Amygdala (tissue), 56 donors: ENCODE measurements around the gene LRP5.

Experiments used
- DNase-seq, 56 donors: peaks; one replicate each; lab custom pipeline; 2025; lab: John Stamatoyannopoulos, UW

LRP5 gene

DNA sequence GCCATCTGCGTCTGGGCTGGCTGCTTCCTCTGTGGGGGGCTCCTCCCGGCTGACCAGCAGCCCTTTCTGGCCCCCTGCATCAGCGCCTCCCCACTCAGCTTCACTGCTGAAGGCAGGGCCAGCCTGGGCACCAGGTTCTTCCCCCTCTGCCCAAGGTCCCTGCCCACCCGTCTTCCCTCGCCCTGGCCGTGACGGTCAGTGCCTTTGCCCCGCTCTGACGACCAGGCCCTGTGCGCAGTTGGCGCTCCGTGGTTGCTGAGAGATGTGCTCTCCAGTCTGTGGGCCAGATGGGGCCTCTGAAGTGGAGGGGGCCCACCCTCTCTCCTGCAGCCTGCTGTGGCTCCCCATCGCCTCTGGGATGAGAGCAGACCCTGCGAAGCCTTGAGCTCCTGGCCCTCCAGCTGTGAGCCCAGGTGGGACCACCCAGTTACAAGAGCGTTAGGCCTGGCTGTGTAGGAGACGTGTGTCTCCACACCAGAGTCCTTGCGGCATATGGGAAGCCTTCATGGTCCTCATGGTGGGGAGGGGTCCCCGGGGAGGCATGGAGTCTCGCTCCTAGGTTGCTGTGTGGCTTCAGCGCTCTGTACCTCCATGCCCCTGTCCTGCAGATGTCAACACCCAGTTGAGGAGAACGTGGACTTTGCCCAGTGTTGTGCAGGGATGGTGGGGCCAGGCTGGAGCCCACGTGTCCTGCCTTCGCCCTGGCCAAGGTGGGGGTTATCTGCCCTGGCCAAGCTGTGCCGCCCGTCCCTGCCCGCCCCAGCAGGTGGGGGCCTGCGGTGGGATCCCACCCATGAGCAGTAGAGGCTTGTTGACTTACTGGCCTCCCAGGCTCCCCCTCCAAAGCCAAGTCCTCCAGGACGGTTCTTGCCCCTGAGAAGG is 14.2 kb downstream of the LRP5 start:
- no peak for DNase-seq

DNA sequence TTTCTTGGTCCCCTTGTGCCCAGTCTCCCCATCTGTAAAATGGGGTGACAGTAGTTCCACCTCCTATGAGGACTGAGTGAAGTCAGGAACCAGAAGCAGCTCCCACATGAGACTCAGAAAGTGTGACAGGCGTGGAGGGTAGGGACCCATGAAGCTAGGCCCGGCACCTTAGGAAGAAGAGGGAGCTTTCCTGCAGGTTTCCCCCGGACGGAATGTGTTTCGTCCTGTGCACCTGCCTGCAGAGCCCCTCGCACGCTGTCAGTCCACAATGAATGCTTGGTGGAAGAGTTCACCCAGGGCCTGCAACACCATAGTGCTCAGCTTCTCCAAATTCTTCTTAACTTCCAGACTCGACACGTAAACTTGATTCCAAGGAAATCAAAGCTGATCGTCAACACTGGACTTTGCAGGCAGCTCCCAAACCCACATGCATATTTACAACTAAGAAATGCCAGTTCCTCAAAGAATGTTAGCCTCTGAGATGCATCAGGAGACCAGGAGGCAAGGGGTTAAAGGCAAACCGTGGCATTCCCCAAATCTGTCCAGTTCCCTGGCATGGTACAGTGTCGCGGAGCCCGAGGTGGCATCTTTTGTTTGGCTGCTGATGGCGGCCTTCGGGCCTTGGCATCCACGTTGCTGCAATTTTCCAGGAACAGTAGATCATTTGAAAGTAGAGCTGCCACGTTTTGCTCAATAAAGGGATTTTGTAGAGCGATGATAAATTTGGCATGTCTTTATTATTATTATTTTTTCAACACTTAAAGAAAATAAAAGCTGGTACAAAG is 15.4 kb downstream of the LRP5 start:
- DNase-seq: peak in 3 of 56 donors; percentile 25 to 48 (median 36)

DNA sequence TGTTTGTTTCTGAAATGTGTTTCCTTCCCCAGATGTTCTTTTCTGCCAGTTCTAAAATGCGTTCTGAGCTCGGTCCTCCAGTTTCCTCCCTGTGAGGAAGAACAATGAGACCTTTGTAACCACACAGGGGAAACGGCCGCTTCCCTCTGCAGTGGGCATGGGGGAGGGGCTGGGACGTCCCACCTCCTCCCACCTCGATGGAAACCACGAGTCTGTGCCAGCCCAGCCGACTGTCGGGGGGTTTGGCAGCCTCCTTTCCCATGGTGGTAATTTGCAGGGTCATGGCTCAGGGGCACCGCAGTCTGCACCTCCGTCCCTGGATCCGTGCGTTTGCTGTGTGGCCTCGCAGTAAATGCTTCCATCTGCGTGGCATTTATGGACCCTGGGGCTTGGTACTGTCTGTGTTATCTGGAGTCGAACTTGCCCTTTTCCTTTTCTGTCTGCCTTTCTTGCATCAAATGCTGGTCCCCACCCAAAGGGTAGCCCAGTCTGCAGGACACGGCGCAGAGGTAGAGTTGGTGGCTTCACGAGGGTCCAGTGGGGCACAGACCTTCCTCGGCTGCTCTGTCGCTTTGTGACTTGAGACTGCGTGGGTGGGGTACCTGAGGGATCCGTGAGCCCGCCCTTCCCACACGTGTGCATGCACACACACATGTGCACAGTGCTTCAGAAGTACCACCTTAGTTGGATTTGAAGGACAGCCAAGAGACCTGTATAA is 16.1 kb downstream of the LRP5 start:
- DNase-seq: peak in 45 of 56 donors; percentile 9 to 77 (median 46)

DNA sequence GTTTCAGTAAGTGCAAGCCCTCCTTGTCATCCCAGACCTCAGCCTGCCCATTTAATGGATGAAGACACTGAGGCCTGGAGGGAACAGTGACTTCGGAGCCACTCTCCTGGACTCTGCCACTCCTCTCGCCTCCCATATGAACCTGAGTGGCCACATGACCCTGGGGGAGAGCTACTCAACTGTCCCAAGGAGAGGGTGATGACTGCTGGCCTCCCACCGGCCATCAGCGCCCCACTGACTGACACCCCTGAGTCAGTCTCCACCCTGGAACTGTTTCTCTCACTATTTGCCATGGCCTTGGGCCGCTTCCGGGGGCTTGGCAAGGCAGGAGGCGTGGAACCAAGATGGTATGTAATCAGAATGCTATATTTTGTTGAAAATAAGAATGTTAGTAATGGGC is 17.1 kb downstream of the LRP5 start:
- no peak for DNase-seq

DNA sequence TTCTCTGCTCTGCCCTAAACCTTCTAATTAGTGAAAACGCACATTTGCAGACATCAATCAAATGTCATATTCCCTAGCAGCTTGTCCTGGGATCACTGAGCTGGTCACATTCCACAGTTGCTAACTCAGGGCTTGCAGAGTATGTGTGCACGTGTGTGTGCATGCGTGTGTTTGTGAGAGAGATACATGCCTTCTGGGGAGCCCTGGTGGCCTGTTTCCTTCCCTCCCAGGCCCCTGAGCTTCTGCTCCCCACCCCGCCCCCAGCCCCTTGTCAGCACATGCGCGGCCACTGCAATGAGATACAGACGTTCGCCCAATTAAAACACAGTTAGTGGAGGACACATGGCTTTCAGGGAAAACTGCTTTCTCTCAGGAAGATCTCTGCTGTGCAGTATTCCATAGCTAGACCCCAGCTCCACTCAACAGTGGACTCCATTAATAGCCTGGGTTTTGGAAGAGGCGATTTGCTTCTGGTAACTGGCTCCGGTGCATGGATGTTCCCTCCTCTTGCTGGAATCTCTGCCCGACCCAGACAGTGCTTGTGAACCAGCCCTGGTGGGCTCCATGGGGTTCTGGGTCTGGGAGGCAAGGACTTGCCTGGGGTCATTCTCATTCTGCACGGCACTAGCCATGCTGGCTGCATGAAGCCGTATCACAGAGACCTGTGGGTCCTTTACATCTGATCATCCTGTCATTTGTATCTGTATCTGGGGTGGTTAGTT is 17.7 kb downstream of the LRP5 start:
- DNase-seq: no peak

DNA sequence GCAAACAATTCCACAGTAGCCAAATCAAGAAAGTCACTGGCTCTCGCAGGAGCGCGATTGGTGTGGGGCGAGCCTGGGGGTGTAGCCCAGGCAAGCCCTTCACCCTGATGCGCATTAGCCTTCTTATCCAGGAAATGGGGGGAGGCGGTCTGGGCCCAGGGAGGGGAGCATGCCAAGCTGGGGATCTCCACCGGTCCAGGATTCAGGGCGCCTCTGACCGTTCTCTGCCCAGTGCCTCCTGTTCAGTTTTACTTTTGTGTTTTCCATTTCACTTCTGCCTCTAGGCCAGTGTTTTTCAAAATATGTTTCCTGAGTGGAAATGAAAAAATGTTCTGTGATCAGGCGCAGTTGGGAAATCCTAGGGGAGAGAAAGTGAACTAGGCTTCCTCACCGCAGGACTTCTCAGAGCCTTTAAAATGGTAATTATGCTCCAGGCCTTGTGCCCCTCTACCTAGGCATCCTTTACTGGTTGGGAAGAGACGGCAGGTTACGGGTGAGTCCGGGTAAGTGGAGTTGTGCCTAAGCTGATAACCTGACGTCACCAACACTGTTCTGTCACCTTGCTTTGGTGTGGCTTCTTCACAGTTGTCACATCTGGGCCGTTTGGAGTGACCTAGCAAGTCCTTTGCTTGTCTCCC is 18.4 kb downstream of the LRP5 start:
- DNase-seq: no peak

DNA sequence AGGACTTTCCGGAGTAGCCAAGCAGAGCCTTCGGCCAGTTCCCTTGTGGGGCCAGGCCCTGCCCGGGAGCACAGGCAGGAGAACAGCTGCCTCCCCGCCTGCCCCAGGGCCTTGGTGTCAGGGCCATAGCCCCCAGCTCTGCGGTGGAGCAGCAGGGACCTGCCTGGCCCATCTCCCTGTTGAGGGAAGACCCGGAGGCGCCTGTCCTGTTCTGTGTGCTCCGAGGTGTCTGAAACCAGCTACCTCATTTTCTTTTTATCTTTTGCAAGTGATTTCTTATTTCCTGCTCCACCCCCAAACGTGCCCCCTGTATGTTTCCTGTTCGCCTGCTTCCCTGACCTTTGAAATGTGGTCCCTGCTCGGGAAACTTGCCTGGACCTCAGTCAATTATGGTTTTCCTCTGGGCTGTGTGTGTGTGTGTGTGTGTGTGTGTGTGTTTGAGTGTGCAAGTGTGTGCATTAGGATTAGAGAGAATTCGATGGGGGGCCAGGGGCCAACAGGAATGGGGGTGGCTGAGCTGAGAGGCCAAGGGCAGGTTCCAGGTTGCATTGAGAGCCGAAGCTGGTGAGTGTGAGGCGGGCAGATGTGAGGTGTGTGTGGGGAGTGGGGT is 19.1 kb downstream of the LRP5 start:
- DNase-seq: no peak

DNA sequence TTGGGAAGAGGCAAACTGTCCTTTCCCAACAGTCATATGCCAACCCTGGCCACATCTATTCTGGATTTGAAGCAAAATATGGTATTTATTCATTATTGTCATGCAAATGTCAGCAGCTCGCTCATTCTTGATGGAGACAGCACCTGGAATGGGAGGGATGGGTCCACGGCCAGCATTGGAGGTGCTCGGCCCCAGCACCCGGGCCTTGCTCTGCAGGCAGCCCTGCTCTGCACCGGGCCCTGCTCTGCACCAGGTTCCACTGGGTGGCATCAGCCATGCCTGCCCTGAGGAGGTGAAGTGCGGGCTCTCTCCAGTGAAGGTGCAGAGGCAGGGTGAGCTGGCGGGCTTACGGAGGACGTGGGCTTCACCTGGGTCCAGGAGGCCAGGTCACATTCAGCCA is 19.8 kb downstream of the LRP5 start:
- no peak for DNase-seq

DNA sequence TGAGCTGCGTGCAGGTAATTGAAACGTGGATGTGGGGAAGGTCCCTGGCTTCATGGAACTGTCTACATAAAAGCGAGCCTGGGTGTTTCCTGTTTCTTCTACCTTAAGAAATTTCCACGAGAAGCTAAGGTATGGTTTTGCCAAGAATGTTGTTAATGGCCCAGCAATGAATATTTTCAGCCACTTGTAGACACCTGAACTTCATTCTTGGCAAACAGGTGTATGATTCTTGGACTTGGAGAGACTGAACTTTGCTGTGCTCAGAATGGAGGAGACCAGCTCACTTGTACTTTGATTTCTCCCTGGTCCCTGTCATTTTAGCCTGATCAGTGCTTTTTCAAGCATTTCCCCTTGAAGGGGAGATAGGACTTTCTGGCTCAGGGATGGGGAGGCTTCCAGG is 20.8 kb downstream of the LRP5 start:
- DNase-seq: no peak

DNA sequence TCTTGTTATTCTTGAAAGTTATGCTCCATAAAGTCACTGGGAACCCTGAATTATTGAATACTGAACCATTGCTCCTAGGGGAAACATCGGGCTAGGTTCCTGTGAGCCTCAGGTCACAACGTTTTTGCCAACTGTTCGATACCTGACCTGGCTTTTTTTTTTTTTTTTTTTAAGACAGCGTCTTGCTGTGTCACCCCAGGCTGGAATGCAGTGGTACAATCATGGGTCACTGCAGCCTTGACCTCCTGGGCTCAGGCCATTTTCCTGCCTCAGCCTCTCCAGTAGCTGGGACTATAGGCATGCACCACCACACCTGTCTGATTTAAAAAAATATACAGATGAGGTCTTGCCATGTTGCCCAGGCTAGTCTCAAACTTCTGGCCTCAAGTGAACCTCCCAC is 22.5 kb downstream of the LRP5 start:
- DNase-seq: no peak

DNA sequence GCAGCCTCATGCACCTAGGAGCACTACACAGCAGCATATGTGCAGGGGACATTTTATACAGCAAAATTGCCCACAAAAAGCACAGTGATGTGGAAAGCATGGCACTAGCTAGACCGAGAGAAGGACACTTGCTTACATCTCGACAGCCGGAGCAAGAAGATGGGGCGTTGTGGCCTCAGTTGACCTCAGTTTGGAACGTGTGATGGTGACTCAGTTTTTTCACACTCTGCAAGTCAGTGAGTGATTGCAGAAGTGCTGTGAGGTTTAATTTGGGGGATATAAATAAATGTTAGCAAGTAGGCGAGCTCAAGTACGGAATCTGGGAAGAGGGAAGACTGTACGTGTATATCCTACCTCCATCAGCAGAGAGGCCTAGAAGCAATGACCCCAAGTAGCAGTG is 23.3 kb downstream of the LRP5 start:
- peak in 10 of 56 donors; percentile 15 to 59 (median 32) for DNase-seq

DNA sequence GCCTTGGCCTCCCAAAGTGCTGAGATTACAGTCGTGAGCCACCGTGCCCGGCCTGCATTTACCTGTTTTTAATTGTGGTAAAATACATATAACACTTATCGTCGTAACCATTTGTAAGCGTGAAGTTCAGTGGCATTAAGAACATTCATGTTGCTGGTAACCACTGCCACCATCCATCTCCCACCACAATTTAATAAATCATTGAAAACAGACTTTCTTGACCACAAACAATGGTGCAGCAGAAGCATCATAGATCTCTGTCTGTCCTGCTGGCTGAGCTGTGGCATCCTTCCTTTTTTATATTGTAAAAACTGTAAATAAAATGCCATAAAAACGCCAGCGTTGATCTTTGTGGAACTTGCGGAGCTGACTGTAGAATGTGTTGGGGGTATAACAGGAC is 24.3 kb downstream of the LRP5 start:
- no peak for DNase-seq

DNA sequence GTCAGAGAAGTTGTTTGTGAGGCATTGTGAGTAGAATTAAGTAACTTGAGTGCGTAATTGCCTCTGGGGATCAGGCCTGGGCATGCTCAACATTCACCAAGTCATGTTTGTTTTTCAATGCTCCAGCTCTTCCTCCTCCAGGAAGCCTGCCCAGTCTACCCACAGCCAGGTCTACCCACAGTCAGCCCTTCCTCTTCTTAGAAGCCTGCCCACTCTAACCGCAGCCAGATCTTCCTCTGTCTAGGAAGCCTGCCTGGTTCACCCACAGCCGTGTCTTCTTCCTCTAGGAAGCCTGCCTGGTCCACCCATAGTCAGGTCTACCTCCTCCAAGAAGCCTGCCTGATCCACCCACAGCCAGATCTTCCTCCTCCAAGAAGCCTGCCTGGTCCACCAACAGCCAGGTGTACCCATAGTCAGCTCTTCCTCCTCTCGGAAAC is 25.0 kb downstream of the LRP5 start:
- no peak for DNase-seq

DNA sequence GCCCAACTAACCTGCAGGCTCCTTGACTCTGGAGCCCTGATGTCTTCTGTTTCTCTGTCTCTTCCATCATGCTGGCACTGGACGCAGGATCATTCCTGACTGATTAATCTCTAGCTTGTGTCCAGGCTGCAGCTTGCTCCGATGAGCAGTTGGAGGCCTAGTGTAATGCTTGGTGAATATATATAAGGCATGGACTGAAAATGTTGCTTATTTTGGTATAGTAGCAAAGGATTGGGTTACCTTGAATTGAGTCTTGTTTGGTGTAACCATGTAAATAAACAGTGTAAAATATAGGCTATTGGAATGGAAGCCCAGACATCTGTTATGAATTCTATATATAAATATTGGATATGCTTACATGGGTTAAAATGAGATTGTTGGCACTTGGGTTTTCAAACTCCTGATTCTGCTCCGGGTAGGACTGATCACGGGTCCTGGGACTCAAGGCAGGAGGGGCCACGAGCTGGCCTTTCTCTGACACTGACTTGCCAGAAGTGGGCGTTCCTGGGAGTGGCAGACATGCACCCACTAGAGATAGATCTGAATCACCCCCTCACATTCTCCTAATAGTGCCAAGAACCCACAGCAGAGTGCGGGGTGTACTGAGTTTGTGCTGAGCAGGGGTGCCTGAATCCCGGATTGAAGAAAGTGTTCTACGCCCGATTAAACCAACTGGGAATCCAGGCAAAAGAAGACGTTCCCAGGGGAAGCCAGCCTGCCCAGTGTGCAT is 25.8 kb downstream of the LRP5 start:
- peak in 4 of 56 donors; percentile 11 to 22 (median 18) for DNase-seq

DNA sequence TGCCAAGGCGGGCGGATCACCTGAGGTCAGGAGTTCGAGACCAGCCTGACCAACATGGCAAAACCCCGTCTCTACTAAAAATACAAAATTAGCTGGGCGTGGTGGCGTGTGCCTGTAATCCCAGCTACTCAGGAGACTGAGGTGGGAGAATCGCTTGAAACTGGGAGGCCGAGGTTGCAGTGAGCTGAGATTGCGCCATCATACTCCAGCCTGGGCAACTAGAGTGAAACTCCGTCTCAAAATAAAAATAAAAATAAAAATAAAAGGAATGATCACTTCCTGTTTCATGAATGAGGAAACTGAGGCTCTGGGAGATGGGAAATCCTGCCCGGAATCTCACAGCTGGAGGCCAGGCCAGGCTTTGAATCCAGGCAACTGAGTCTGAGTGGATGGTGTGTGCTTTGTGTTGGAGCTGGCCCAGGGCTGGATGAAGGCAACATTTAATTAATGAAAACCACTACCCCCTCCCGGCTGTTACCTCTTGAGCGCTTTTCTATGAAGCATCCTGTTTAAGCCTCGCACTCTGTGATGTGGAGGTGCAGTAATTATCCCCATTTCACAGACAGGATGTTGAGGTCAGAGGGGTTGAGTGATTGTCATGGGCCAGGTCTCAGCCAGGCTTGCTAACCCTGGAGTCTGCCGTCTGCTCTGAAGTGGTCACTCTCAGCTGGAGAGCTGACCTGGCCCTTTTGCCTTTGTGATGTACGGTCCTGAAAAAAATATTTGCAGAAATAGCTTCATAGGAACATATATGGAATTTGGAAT is 27.8 kb downstream of the LRP5 start:
- no peak for DNase-seq

DNA sequence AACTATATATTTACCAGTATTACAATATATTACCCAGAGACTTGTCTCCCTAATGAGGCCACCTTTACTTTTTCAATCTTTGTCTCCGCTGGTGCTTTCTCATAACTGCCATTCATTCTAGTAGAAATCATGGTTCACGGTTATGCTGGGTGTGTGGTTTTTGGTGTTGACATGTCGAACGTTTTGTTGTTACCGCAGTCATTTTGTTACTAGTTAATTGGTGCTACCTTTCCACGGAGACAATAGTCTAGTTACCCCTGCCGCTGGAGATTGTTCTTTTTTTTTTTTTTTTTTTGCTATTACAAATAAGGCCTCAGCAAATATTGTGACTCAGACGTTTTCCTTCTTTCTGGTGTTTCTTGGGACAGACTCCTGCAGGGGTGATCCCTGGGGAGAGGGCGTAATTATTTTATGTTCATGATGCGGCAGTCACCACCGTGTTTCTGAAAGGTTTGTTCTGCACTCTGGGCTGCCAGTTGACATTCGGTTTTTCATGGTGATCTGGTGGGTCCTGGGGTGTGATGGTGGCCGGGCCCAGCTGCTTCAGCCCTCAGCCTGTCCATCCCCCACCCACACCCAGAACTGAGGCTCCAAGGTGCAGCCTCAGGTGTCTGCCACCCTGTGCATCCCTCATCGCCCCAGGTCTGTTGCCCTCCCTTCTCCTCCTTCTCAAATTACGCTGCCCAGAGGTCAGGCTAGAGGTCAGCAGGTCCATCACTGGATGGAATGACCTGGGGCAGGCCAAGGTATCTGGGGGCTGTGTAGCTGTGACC is 28.6 kb downstream of the LRP5 start:
- no peak for DNase-seq
